ENCODE measurements around the gene PIGU.
"Not testable (repeated sequence)": the region's sequence is repeated elsewhere in the genome, so short reads cannot be mapped to it uniquely, and the experiment has no call there.

The PIGU gene

DNA sequence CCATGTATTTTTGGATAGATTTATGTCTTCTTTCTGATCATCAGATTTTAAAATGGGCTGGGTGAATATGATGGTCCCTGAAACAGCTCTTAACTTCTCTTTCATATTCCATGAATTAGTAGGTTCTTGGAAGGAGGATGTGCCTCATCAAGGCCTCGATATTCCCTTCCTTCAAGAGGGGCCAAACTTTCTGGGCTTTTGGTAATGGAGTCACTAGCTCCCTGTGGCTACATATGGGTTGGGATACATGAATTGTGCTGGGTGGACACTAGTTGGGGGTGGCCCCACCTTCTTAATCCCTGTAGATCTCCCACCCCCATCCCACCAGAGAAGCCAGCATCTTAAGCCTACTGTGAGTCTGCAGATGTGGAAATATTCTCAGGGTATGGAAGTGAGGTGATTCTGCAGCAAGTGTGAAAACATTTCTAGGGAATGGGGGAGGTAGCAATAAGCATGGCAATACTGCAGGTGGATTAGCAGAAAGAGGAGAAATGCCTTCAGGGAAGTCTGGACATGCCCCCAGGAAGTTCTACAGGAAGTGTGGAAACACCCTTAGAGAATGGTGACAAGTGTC, 29.5 kb upstream of the PIGU start:
- DNase-seq = no peak

DNA sequence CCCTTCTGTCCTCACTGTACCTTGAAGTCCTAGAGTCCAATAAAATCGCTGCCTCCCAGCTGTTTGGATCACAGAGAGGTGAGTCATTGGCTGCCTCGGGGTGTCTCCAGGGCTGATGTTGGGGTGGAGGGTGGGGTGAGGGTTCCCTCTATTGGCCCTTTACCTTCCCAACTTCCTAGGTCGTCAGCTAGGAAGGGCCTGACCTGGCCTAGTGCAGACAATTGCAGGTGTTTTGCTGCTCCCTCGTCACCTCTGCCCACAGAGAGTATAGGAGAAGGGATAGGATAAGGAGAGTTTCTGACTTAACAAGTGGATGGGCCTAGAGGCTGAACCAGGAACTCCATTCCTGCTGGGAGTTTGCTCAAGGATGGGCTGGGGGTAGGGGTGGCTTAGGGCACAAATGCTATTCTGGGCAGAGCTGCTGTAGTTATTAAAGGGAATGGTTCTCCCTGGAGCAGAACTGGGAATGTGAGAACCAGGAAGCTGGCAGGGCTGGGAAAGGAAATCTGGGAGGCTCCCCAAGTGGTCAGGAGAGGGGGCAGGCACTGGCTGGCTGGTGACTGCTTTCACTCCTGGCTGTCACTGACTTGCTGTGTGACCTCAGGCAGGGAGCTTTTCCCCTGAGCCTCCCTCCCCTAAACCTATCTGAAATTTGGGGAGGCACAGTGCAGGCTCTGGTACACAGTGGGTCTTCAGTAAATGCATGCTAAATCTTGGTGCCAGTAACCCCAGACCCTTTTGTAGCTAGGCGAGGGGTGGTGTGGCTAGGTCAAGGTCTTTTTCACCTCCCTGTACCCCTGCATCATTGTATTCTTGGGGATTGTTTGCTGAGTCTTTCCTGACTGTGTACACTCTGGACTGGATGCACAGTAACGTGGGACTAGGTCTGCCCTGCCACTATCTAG, 28.8 kb upstream of the PIGU start:
- no peak for DNase-seq

DNA sequence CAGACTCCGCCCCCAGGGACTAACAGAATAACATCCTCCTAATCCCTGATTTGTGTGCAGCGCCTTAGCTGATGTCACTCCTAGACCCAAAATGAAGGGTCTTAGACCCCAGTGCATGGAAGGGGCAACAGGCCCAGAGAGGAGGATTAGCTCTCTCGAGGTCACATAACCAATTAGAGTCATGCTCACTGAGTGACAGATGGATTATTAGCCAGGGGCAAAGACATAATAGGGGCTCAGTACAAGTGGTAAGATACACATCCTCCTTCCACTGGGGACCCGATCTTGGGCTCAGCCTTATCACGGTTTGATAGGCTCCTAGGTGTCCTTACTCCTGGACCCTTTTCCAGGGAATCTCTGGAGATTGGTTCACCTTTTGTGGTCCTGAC, 28.1 kb upstream of the PIGU start:
- DNase-seq = no peak

DNA sequence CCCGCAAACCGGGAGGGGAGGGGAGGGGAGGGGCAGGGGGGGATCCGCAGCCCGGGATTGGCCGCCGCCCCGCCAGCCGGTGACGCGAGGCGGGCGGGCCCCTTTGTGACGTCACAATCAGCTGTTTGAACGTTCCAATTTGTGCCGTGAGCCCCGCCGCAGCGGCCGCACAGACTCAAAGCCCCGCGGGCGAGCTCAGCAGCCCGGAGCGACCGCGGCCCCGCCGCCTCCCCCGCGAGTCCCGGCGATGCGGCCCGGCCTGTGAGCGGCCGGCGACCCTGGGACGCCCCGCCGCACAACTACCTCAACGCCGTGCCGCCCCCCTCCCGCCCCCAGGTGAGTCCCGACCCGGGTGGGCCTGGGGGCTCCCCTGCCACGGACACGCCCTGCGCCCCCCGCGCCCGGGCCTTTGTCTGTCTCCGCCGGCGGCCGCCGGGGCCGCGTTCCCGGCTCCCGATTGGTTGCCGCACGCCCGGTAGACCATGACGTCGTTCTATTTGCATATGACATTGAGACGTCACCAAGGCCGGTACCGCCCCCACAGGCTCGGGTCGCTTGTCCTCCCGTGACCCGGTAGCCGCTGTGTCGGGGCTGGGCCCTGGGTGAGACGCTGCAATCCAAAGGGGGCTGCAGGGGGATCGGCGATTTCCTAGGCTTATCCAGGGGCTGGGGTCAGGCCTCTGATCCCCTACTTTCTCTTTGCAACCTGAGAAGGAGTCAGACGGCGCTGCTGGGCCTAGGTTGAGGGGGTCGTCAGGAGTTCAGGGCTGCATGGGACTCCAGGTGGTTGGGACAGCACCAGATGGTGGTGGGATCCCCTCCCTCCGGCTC, 27.5 kb upstream of the PIGU start, which contains the start of gene TP53INP2:
TSS of gene TP53INP2 (plus strand) at position 168 of the 831 bp plus-strand sequence. CDS start 4,396 bp downstream, outside the sequence.
- peak; percentile 76 for DNase-seq

DNA sequence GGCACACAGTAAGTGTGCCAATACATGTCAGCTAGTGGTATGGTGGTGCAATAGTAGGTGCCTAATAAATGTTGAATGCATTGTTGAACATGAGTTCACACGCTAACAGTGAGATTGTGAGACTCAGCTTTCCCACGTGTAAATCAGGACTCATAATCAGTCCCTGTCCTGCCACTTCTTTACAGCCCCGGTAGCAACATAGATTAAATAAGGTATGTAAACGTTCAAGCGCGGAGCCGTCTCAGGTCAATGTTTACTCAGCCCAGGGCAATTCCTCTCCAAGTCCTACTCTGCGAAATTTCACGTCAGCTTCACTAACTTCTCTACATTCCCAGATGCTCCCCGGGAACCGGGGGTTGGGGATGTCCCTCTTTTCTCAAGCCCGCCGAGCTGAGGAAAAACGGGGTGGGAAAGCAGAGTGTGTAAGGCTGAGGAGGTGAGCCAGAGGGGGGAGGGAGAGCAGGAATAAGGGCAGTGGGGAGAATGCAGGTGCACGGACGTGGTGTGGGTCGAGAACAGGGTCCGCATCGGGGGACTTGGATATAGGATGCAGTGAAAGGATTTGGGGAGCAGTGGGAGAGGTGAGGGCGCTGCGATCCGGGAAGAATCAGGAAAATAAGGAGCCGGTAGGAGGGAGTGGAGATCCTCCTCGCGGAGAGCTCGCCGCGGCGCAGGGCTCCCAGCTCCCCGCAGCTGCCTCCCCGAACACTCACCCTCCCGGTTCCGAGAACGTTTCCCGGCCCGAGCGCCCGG, 26.7 kb upstream of the PIGU start:
- no peak for DNase-seq

DNA sequence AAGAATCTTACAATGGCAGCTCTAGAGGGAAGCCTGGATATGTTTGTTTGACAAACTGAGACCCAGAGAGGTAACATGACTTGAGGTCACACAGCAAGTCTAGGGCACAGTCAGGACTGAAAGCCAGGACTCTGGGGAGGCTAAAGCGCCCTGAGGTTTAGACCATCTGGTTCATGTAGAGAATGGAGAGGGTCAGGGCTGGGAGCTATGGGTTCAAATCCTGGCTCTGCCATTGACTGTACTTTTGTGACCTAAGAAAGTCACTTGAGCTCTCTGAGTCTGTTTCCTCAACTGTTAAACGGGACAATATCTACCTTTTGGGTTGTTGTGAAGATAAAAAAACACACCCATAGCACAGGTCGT, 26.1 kb upstream of the PIGU start:
- DNase-seq = no peak

DNA sequence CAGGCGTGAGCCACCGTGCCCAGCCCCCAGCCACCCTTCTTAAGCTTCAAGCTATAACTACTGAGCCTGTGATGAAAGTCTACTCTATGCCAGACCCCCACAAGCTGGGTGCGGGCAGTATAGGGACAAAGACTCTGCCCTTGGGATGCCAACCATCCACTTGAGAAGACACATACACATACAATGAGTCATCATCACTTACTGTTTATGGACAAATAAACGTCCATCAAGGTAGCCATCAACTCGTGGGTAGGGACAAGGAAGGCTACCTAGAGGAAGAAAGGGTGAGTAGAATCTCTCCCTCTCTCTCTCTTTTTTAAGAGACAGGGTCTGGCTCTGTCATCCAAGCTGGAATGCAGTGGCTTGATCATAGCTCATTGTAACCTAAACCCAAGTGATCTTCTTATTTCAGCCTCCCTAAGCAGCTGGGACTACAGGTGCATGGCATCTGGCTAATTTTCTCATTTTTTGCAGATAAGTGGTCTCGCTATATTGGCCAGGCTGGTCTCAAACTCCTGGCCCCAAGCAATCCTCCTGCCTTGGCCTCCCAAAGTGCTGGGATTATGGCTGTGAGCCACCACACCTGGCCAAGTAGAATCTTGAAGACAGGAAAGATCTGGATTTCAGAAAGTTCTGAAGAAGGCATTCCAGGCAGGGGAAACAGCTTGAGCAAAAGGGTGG, 24.7 kb upstream of the PIGU start:
- DNase-seq = no peak

DNA sequence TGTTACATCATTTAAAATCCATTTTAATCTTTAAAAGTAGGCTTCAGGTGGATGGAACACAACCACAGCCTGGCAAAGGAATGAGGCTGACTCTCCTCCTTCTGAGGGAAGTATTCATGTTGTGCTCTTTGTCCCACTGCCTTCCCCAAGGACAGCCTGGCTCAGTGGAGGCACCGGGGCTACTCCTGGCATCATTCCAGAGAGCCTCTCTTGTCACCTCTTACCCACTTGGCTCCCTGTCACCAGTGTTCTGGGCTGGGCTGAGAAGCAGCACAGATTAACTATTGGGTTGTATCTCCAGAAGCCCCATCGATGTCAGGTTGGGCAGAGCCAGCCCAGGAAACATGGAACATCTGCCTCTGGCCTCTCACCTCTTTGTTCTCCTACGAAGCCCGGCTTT, 16.5 kb upstream of the PIGU start:
- DNase-seq = no peak

DNA sequence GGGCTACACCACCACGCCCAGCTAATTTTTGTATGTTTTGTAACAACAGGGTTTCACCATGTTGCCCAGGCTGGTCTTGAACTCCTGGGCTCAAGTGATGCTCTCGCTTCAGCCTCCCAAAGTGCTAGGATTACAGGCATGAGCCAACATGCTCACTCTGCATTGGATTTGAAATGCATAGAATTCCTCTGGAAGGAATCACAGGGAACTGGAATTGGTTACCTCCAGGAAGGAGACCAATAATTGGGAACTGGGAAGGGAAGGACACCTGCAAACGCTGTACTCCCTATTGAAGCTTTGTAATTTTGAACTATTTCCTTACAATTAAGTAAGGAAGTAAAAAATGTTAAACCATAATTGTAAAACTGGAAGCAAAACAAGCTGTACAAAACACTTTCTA, 14.9 kb upstream of the PIGU start:
- DNase-seq = no peak

DNA sequence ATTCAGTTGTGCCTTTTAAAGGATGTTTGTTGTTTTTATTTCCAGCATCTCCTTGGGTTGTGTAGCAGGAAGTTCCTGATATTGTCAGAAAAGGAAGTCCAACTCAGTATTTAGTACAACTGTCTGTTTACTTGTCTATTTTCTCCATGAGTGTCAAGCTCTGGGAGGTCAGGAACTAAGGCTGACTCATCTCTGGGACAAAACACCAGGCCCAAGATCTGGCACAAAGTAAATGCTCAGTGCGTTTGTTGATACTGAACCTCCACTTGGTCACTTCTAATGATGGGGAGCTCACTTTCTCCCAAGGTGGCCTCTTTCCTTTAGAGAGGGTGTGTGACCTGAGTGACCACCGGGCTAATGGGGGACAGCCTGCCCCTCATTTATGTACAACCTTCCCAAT, 12.6 kb upstream of the PIGU start:
- no peak for DNase-seq

DNA sequence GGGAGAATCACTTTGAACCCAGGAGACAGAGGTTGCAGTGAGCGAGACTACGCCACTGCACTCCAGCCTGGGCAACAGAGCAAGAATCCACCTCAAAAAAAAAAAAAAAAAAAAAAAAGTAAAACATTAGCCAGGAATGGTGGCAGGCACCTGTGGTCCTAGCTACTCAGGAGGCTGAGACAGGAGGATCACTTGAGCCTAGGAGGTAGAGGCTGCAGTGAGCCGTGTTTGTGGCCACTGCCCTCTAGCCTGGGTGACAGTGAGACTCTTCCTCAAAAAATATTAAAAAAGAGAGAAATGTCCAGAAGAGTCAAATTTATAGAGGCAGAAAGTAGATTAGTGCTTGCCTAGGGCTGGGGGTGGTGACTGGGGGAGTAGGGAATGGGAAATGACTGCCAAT, 6.8 kb upstream of the PIGU start:
- DNase-seq = no peak

DNA sequence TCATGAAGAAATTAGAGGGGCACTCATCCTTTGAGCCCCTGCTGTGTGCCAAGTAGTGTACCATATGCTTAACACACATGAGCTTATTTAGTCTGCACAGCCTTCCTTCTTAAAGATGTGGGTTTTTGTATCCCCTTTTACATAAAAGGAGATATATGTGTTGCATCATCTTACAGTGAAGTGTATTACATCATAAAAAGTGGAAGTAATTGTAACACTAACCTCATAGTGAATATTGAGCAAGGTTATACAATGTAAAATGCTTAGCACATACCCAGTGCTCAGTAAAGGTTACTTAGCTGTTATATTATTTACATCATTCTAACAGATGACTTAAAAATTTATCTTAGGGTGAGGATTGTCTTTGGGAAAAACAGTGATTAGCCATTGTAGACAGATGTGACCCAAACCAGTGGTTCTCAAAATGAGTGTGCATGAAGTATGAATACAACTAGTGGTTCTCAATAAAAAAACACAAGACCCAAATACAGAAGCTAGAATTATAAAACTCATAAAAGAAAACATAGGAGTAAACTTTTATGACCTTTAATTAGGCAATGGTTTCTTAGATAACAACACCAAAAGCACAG, 3.8 kb upstream of the PIGU start:
- DNase-seq = no peak

DNA sequence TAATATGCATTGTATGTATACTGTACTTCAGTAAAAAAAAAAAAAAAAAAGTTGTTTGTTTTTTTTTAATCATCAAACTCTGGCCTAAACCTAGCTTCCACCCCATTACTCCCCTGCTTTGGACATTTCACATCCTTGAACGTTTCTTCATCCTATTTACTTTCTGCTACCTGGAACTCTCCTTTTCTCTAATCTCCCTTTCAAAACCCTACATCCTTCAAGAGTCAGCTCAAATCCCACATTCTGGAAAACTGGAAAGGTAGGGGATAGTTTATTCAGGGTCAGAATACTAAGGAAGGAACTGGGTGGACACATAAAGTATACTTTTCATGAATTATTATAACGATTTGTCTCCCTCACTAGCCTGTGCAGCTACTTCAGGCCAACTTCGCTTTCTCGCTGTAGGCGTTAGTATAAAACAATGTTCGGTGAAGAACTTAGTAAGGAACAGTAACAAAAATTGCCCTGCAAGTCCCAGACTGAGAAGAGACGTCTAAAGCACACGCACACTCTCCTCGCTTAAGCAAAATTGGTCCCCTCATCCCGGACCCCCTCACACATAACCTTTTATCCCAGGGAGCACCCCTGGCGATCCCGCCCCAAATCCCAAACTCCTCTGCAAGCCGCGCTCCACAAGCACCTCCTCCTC, 775 bp downstream of the PIGU start:
- peak; percentile 10 for DNase-seq

DNA sequence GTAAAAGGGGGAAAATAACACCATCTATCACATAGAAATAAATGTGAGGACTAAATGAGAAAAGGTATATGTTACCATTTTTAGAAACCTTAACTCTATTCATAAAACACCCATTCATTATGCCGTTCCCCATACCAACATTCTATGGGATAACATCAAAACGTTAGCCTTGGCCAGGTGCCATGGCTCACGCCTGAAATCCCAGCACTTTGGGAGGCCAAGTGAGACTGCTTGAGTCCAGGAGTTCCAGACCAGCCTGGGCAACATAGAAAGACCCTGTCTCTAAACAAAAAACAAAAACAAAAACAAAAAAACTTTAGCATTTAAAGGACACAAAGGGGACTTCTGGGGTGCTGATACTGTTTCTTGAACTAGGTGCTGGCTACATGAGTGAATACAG, 1.3 kb downstream of the PIGU start:
- no peak for DNase-seq

DNA sequence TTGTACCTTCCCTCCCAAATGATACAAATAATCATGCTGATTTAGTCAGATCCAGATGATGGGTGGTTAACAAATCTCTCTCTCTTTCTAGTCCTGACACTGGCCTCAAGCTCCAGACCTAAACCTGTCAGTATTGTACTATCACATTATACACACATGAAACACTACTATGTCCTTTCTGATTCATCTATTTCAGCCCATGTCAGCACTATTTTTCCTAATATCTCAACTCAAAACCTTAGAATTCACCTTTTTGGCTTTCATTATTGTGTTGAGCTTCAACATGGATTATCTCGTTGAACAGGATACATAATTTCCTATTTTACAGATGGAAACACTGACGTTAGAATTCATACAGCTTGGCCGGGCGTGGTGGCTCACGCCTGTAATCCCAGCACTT, 3.5 kb downstream of the PIGU start:
- no peak for DNase-seq

DNA sequence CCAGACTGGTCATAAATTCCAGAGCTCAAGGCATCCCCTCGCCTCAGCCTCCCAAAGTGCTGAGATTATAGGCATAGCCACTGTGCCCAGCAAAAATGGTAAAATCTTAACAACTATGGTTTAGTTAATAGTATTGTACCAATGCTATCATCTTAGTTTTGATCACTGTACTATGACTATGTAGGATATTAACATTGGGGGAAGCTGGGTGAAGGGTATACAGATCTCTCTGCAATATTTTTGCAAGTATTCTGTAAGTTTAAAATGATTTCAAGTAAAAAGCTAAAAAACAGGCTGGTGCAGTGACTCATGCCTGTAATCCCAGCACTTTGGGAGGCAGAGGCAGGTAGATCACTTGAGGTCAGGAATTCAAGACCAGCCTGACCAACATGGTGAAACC, 7.8 kb downstream of the PIGU start:
- no peak for DNase-seq

DNA sequence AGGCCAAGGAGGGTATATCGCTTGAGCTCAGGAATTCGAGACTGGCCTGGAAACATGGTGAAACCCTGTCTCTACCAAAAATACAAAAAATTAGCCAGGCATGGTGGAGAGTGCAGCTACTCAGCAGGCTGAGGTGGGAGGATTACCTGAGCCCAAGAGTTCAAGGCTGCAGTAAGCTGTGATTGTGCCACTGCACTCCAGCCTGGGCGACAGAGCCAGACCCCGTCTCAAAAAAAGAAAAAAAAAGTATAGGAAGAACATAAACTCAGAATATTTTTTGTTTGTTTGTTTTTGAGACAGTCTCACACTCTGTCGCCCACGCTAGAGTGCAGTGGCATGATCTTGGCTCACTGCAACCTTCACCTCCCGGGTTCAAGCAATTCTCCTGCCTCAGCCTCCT, 12.1 kb downstream of the PIGU start:
- not testable (repeated sequence) for DNase-seq

DNA sequence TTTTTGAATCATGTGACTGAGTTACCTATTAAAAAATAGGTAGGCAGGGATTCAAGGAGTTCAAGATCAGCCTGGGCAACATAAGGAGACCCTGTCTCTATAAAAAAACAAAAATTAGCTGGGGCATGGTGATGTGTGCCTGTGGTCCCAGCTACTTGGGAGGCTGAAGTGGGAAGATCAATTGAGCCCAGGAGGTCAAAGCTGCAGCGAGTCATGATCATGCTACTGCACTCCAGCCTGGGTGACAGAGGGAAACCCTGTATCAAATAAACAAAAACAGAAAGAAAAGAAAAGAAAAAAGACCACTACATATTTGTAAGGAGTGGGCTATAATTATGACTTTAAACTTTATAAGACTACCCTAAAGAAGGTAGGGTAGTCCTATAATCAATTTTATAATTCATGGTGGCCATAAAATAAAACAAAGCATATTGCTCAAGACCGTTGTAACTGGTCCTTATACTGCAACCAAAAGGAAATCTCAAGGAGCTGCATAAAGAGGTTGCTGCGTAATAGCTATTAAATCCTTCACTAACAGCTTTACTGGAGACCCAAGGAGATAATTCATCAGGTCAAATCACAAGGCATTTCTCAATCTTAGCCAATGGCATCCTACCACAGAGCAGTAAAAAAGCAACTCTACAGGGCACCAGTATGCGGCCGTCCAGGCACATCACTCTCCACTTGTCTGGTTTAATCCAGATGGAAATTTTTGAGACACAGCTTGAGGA, 13.5 kb downstream of the PIGU start:
- no peak for DNase-seq

DNA sequence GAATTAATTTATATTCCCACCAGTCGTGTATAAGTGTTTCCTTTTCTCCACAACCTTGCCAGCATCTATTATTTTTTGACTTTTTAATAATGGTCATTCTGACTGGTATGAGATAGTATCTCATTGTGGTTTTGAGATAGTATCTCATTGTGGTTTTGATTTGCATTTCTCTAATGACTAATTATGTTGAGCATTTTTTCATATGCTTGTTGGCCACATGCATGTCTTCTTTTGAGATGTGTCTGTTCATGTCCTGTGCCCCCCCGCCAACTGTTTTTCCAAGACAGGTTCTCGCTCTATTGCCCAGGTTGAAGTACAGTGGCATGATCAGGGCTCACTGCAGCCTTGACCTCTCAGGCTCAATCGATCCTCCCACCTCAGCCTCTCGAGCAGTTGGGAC, 15.1 kb downstream of the PIGU start:
- DNase-seq = not testable (repeated sequence)

DNA sequence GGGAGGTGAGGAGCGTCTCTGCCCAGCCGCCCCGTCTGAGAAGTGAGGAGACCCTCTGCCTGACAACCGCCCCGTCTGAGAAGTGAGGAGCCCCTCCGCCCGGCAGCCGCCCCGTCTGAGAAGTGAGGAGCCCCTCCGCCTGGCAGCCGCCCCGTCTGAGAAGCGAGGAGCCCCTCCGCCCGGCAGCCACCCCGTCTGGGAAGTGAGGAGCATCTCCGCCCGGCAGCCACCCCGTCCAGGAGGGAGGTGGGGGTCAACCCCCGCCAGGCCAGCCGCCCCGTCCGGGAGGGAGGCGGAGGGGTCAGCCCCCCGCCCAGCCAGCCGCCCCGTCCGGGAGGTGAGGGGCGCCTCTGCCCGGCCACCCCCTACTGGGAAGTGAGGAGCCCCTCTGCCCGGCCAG, 18.2 kb downstream of the PIGU start:
- DNase-seq = not testable (repeated sequence)

Data from amniotic stem cell (primary cell).